ENCODE data around the gene AIFM2. TPM values are rescaled to one million over a fixed set of nuclear protein-coding genes. Genes with fewer than 3 reads are reported as not detected.

Gene AIFM2
- total and polyA plus RNA-seq, 4 donors: 3.6 to 19.1 (median 15.5) TPM

- H3K9me3 ChIP-seq (ENCODE audit: control insufficient read depth in 4 of 4, insufficient read depth in 3 of 4, low read length in 3 of 4): no peaks in the 10 kb centered on the region
- peaks cover 12 to 48% (median 33%) of the 10 kb centered on the region in 4 donors for H3K36me3 ChIP-seq (ENCODE audit: control insufficient read depth in 4 of 4, insufficient read depth in 4 of 4, low read length in 4 of 4)
- H3K4me1 ChIP-seq (ENCODE audit: control insufficient read depth in 5 of 5, insufficient read depth in 5 of 5, low read length in 5 of 5): no peaks in the 10 kb centered on the region
- H3K4me3 ChIP-seq: no peak overlapping the region
- H3K27ac ChIP-seq (ENCODE audit: low read depth in 1 of 2, low read length in 1 of 2): no peak overlapping the region
- H3K9ac ChIP-seq (ENCODE audit: insufficient read depth in 1 of 2, low read length in 2 of 2): no peak overlapping the region
- no peak for ATAC-seq (ENCODE audit: insufficient read depth, low FRiP score)
- TF ChIP-seq CTCF (IDR thresholded peaks at IDR 0.05; ENCODE audit: control extremely low read depth, extremely low read depth): no peak
- no peaks in the 10 kb centered on the region for H3K27me3 ChIP-seq (ENCODE audit: control insufficient read depth in 3 of 3, insufficient read depth in 3 of 3, low read length in 2 of 3)
- DNase-seq: no peak
- 65 to 82% methylated on average over 3 of the region's 3 CpGs for WGBS, 2 donors
These were observed 22.7 kb upstream of the AIFM2 start for GRCh38 chr10:70155255-70155838.

GRCh38 chr10:70148516-70148915, 15.9 kb upstream of the AIFM2 start:
- H3K36me3 ChIP-seq (ENCODE audit: control insufficient read depth in 4 of 4, insufficient read depth in 4 of 4, low read length in 4 of 4): peaks cover 9 to 24% (median 14%) of the 10 kb centered on the region in 4 donors
- no peak overlapping the region for H3K27ac ChIP-seq (ENCODE audit: low read depth in 1 of 2, low read length in 1 of 2)
- 92 to 96% methylated on average over 5 of the region's 5 CpGs for WGBS, 2 donors
- no peak for ATAC-seq (ENCODE audit: insufficient read depth, low FRiP score)
- no peak for DNase-seq
- peaks cover 0 to 21% (median 7%) of the 10 kb centered on the region in 5 donors for H3K4me1 ChIP-seq (ENCODE audit: control insufficient read depth in 5 of 5, insufficient read depth in 5 of 5, low read length in 5 of 5)
- H3K9me3 ChIP-seq (ENCODE audit: control insufficient read depth in 4 of 4, insufficient read depth in 3 of 4, low read length in 3 of 4): no peaks in the 10 kb centered on the region
- no peak overlapping the region for H3K9ac ChIP-seq (ENCODE audit: insufficient read depth in 1 of 2, low read length in 2 of 2)
- no peak overlapping the region for H3K4me3 ChIP-seq
- no peaks in the 10 kb centered on the region for H3K27me3 ChIP-seq (ENCODE audit: control insufficient read depth in 3 of 3, insufficient read depth in 3 of 3, low read length in 2 of 3)
- TF ChIP-seq CTCF (IDR thresholded peaks at IDR 0.05; ENCODE audit: control extremely low read depth, extremely low read depth): no peak

DNA sequence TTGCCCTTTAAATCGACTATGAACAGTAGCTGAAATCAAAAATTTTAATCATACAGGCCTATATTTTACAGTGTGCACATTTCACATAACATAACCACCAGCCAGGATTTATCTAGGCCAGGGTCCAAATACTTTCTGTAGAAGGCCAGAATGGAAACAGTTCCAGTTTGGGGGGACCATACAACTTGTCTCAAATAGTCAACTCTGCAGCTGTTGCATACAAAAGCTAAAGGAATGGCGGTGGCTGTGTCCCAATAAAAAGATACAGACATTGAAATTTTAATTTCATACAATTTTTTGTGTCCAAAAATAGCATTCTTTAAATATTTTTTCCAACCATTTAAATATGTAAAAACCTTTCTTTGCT, 14.6 kb upstream of the AIFM2 start:
- Histone ChIP-seq H3K4me3 (no peak overlapping the region), H3K4me1 (ENCODE audit: control insufficient read depth in 5 of 5, insufficient read depth in 5 of 5, low read length in 5 of 5) (peaks cover 0 to 21% (median 7%) of the 10 kb centered on the region in 5 donors), H3K9ac (ENCODE audit: insufficient read depth in 1 of 2, low read length in 2 of 2) (peak overlapping the region in 1 of 2 donors; percentile 82), H3K9me3 (ENCODE audit: control insufficient read depth in 4 of 4, insufficient read depth in 3 of 4, low read length in 3 of 4) (no peaks in the 10 kb centered on the region), H3K36me3 (ENCODE audit: control insufficient read depth in 4 of 4, insufficient read depth in 4 of 4, low read length in 4 of 4) (peaks cover 5 to 16% (median 8%) of the 10 kb centered on the region in 4 donors), H3K27me3 (ENCODE audit: control insufficient read depth in 3 of 3, insufficient read depth in 3 of 3, low read length in 2 of 3) (no peaks in the 10 kb centered on the region), H3K27ac (ENCODE audit: low read depth in 1 of 2, low read length in 1 of 2) (peak overlapping the region in 1 of 2 donors; percentile 62)
- DNase-seq (no peak), ATAC-seq (ENCODE audit: insufficient read depth, low FRiP score) (no peak)
- TF ChIP-seq CTCF (IDR thresholded peaks at IDR 0.05; ENCODE audit: control extremely low read depth, extremely low read depth): no peak
- WGBS, 2 donors: 27 to 45% methylated on average over 2 of the region's 2 CpGs

Data from lung (tissue), 12 donors.